EL (cell line): ENCODE results near the gene TMEM9.
A peak's percentile ranks its signal among the peaks of the same experiment; 100 is the strongest.

Experiments used
- DNase-seq: peaks from one replicate; pipeline ENCODE4 v3.0.0-alpha.2; 2016

TMEM9 gene

GRCh38 chr1:201154389-201155165, at the start of gene TMEM9:
Gene TMEM9 (minus strand): TSS chr1:201154474. CDS start chr1:201153923, 551 bp downstream.
- peak; percentile 93 for DNase-seq

- DNase-seq: no peak
These were observed 44.3 kb upstream of the TMEM9 start for GRCh38 chr1:201198598-201198997.

- no peak for DNase-seq
These were observed 39.8 kb upstream of the TMEM9 start for GRCh38 chr1:201194046-201194445.

GRCh38 chr1:201192261-201192788, 38.1 kb upstream of the TMEM9 start:
- no peak for DNase-seq

DNA sequence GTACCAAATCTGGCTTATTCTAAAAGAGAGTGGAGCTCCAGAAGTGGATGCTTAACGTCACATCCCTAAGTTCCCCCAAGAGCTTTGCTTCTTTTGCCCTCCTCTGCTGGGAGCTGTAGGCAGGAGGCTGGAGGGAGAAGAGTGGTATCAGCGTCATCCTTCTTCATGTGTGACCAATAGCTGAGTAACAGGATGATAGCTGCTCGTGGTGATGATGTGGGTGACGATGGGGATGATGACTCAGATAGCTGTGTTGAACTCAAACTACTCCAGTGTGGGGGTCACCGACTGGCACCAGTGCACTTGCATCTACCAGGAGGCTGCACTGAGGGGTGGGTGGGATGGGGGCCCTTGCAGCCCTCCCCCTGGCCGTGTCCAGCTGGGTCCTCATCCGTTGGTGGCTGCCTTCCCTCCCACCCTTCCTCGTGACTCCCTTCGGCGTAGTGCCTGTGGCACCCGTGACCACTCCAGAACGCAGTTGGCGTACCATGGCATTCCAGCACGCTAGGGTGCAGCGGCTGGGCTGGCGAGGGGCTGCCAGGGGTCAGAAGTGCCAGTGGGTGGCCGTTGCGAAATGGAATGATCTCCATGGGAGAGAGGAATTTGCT, 37.5 kb upstream of the TMEM9 start:
- DNase-seq: peak; percentile 93

GRCh38 chr1:201190624-201191051, 36.4 kb upstream of the TMEM9 start, which contains the start of gene IGFN1:
Gene IGFN1 (plus strand): TSS chr1:201190824. CDS start chr1:201193294, 2,470 bp downstream.
- DNase-seq: no peak

DNA sequence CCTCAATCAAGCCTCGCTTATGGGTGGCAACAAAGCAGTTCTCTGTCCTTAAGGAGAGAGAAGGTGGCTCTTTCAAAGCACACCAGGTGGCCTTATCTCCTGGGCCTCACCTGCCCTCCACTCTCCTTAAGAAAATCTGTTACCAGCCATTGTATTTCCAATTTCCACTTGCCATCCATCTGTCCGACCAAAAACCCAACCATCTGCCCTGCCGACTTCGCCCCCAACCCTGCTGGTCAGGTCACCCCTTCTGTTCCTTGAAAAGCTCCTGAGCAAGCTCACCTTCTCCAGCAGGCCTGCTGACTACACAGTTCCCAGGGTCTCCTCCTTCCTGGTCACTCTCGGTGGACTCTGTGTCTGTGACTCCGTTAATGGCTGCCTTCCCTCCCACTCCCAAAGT, 35.7 kb upstream of the TMEM9 start:
- DNase-seq: no peak

- DNase-seq: no peak
These were observed 34.8 kb upstream of the TMEM9 start for GRCh38 chr1:201189085-201189484.

DNA sequence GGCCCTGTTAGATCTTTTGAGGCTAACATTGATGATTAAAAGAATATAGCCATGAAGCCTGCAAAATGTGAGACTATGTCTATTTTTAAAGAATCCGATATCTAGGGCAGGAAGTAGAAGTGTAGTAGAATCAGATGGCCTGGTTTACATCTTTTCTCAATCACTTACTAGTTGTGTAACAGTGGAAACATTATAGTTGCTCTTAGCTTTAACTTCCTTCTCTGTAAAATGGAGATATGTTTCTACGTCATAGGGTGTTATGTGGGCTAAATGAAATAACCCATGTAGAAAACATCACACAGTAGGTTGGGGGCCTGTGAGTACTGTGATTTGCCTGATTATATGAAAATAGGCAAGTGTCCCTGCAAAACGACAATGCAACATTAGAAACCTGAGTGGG, 31.9 kb upstream of the TMEM9 start:
- DNase-seq: no peak

GRCh38 chr1:201185527-201186128, 31.4 kb upstream of the TMEM9 start:
- DNase-seq: no peak

GRCh38 chr1:201185123-201185453, 30.8 kb upstream of the TMEM9 start:
- no peak for DNase-seq

- peak; percentile 83 for DNase-seq
These were observed 30.2 kb upstream of the TMEM9 start for GRCh38 chr1:201184307-201185122.

- no peak for DNase-seq
These were observed 29.5 kb upstream of the TMEM9 start for GRCh38 chr1:201183753-201184152.

GRCh38 chr1:201183209-201183608, 28.9 kb upstream of the TMEM9 start:
- no peak for DNase-seq

- no peak for DNase-seq
These were observed 27.5 kb upstream of the TMEM9 start for GRCh38 chr1:201181726-201182125.

- DNase-seq: no peak
These were observed 27.0 kb upstream of the TMEM9 start for GRCh38 chr1:201181323-201181722.

GRCh38 chr1:201180901-201181300, 26.6 kb upstream of the TMEM9 start:
- no peak for DNase-seq

DNA sequence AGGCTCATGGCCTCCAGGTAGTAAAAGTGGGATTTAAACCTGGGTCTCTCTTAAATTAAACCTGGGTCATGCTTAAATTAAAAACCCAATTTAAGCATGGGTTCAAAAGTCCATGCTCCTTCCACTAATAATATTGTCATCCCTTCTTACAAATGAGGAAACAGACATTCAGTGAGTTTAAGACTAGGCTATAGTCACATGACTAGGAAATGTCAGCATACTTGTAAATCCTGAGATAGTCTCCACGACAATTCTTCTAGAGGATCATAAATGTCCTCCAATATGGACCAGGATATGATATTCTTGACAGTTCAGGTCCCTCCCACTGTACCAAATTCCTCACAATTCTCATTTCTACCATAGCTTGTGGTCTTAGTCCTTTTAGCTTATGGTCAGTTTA, 25.9 kb upstream of the TMEM9 start:
- no peak for DNase-seq

DNA sequence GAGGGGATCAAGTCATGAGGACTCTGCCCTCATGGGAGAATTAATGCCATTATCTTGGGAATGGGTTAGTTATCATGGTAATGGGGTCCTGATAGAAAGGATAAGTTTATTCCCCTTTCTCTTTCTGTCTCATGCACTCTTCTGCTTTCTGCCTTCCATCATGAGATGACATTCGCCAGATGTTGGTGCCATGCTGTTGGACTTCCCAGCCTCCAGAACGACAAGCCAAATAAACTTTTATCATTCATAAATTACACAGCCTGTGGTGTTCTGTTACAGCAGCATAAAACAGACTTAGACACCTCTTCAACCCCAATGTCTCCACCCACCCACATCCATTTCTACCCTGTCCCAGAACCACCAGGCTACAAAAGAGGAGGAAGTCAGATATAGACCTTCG, 24.4 kb upstream of the TMEM9 start:
- DNase-seq: no peak

- peak; percentile 39 for DNase-seq
These were observed 22.7 kb upstream of the TMEM9 start for GRCh38 chr1:201176940-201177339.

- no peak for DNase-seq
These were observed 21.7 kb upstream of the TMEM9 start for GRCh38 chr1:201175820-201176500.

- DNase-seq: no peak
These were observed 19.5 kb upstream of the TMEM9 start for GRCh38 chr1:201173736-201174135.
